ENCODE measurements around the gene FBXL19. TPM values are rescaled to one million over a fixed set of nuclear protein-coding genes. Genes with fewer than 3 reads are reported as not detected.

The FBXL19 gene
- polyA plus RNA-seq, 2 of the 4 experiments (the other 2 are of a cell fraction) = 5.6 to 21.5 TPM

DNA sequence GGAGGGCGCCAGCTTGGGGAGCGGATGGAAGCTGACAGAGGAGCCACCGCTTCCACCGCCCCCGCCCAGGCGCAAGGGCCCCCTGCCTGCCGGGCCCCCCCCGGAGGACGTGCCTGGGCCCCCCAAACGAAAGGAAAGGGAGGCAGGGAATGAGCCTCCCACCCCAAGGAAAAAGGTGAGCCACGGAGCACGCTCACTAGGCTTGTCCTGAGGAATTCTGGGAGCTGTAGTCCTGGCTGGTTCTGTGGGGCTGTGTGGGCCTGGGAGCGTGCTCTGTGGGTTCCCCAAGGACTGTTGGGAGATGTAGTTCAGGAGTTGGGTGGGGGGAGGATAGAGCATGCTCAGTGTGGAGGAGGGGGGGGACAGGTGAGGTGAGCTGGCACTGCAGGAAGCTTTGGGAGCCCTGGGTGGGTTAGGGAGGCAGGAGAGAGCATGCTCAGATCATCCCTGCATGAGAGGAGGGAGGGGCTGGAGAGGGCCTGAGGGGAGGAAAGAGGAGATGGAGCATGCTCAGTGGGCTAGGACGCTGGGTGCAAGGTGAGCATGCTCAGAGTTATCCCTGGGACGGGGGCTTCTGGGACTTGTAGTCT is 4.5 kb downstream of the FBXL19 start:
- Histone ChIP-seq H3K4me3 (no peak overlapping the region), H3K9me3 (no peaks in the 10 kb centered on the region), H3K4me2 (0 out of 3 replicates have a peak overlapping the region, but pooled peaks have one; percentile 17), H3K27ac (peak overlapping the region; percentile 37 to 66; a peak in 3 of 6 replicates), H3K4me1 (peaks cover 15% of the 10 kb centered on the region; the same call in 2 of the 3 replicates)
- DNase-seq (ENCODE audit: low read depth in 1 of 2, low spot score in 1 of 2) = peak; percentile 47 to 79
- WGBS (ENCODE audit: missing lambda C conversion rate) = 63% methylated on average over 13 of the region's 15 CpGs
- ATAC-seq = peak; percentile 56 to 76
- CTCF ChIA-PET = interaction anchor here (0.9 to 12.2 kb wide), 5 partner anchors 8 to 26 kb away, joined by 4 to 134 read pairs (median 5); no protein-coding TSS in a partner anchor
- POLR2A ChIA-PET = no interaction called here
- FAIRE-seq = peak; percentile 32
- TF ChIP-seq, protein P1, sequence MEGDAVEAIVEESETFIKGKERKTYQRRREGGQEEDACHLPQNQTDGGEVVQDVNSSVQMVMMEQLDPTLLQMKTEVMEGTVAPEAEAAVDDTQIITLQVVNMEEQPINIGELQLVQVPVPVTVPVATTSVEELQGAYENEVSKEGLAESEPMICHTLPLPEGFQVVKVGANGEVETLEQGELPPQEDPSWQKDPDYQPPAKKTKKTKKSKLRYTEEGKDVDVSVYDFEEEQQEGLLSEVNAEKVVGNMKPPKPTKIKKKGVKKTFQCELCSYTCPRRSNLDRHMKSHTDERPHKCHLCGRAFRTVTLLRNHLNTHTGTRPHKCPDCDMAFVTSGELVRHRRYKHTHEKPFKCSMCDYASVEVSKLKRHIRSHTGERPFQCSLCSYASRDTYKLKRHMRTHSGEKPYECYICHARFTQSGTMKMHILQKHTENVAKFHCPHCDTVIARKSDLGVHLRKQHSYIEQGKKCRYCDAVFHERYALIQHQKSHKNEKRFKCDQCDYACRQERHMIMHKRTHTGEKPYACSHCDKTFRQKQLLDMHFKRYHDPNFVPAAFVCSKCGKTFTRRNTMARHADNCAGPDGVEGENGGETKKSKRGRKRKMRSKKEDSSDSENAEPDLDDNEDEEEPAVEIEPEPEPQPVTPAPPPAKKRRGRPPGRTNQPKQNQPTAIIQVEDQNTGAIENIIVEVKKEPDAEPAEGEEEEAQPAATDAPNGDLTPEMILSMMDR (IDR thresholded peaks at IDR 0.05) = no peak
- no peak for TF ChIP-seq ATOH8 (CRISPR knock-in tag; IDR thresholded peaks at IDR 0.05; ENCODE audit: low read depth)
- no peak for TF ChIP-seq FOSB (CRISPR knock-in tag; IDR thresholded peaks at IDR 0.05)
- no peak for TF ChIP-seq JUNB (IDR thresholded peaks at IDR 0.05)
- no peak for TF ChIP-seq HMGXB4 (CRISPR knock-in tag; IDR thresholded peaks at IDR 0.05; ENCODE audit: borderline replicate concordance)
- TF ChIP-seq HOXB13 (CRISPR knock-in tag; IDR thresholded peaks at IDR 0.05; ENCODE audit: low read depth) = no peak
- TF ChIP-seq ZNF302 (CRISPR knock-in tag; IDR thresholded peaks at IDR 0.05) = no peak
- no peak for TF ChIP-seq ZFP36 (IDR thresholded peaks at IDR 0.05; ENCODE audit: borderline replicate concordance, partially characterized antibody)
- TF ChIP-seq RFX5 (IDR thresholded peaks at IDR 0.05) = no peak
- no peak for TF ChIP-seq ELK1 (IDR thresholded peaks at IDR 0.05; ENCODE audit: low read depth, low read length)

DNA sequence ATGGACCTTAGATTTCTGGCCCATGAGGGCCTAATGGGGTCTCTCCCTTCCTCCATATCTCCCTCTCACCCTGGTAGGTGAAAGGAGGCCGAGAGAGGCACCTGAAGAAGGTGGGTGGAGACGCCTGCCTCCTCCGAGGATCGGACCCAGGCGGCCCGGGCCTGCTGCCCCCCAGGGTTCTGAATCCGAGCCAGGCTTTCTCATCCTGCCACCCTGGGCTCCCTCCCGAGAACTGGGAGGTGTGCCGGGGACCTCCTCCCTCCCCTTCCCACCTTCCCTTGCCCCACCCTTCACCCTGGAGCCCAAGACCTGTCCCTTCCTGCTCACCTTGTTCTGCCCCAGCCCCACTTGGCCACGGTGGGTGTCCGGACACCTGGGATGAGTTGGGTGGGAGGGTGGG is 5.0 kb downstream of the FBXL19 start:
- Histone ChIP-seq H3K4me2 (no peak overlapping the region), H3K9me3 (no peaks in the 10 kb centered on the region), H3K27ac (no peak overlapping the region), H3K4me3 (no peak overlapping the region), H3K4me1 (peaks cover 15% of the 10 kb centered on the region; the same call in 2 of the 3 replicates)
- FAIRE-seq = no peak
- ChIA-PET POLR2A (no interaction called here), CTCF (interaction anchor here (1.5 to 12.2 kb wide), 3 partner anchors 7 to 25 kb away, joined by 4 to 134 read pairs (median 5); no protein-coding TSS in a partner anchor)
- TF ChIP-seq, protein P1 (IDR thresholded peaks at IDR 0.05) = no peak
- TF ChIP-seq KDM1A (IDR thresholded peaks at IDR 0.05; ENCODE audit: low read depth) (no peak), NR3C1 (IDR thresholded peaks at IDR 0.05) (no peak), KDM5A (IDR thresholded peaks at IDR 0.05) (no peak), CHD4 (IDR thresholded peaks at IDR 0.05; ENCODE audit: borderline replicate concordance) (no peak)
- WGBS (ENCODE audit: missing lambda C conversion rate) = 78% methylated on average over 9 of the region's 11 CpGs
- no peak for ATAC-seq
- no peak for DNase-seq (ENCODE audit: low read depth in 1 of 2, low spot score in 1 of 2)

Measured in A549 (cell line).